ENCODE measurements around the gene DOCK2.

GRCh38 chr5:169943026-169943425, 306.0 kb downstream of the DOCK2 start:
- no peak for TF ChIP-seq CTCF (optimal IDR thresholded peaks at IDR 0.05 in 1 of 3, IDR thresholded peaks at IDR 0.05 in 1 of 3, conservative IDR thresholded peaks at IDR 0.05 in 1 of 3; ENCODE audit: extremely low read depth in 1 of 3, insufficient read depth in 2 of 3, low read length in 3 of 3)
- TF ChIP-seq EZH2 (IDR thresholded peaks at IDR 0.05; ENCODE audit: low read length): no peak

Measured in keratinocyte (primary cell).